Vagina (tissue), 2 donors: ENCODE results near the gene NDUFAF5. TPM values are rescaled to one million over a fixed set of nuclear protein-coding genes. Genes with fewer than 3 reads are reported as not detected.
A peak's percentile ranks its signal among the peaks of the same experiment; 100 is the strongest.

Experiments used
- DNase-seq, 2 donors: peaks; one replicate each; pipeline ENCODE4 v3.0.0-alpha.2; 2017; ENCODE audit errors: extremely low spot score in 2 of 2
- H3K27ac ChIP-seq: fragments of 200-600 bp; sonication (generic); one replicate; pipeline ENCODE4 v1.5.1; 2019
- H3K27me3 ChIP-seq: fragments of 200-600 bp; sonication (generic); one replicate; pipeline ENCODE4 v1.5.1; 2019
- H3K36me3 ChIP-seq, 2 donors: fragments of 200-600 bp; sonication (generic); one replicate each; pipeline ENCODE4 v1.5.1; 2017 to 2019
- H3K4me1 ChIP-seq: fragments of 200-600 bp; sonication (generic); one replicate; pipeline ENCODE4 v1.5.1; 2019
- H3K4me3 ChIP-seq, 2 donors: fragments of 200-600 bp; sonication (generic); 1 replicate in 1 of 2; 2 replicates in 1 of 2; pipeline ENCODE4 v1.5.1; 2016 to 2019
- H3K9me3 ChIP-seq: fragments of 200-600 bp; sonication (generic); one replicate; pipeline ENCODE4 v1.5.1; 2019
- POLR2A ChIP-seq, 2 donors: fragments of 450-650 bp; IDR thresholded peaks; one replicate each; pipeline ENCODE4 v1.6.1; 2017; ENCODE audit warnings: antibody characterized with exemption in 2 of 2, mild to moderate bottlenecking in 2 of 2, moderate library complexity in 2 of 2
- POLR2AphosphoS5 ChIP-seq, 2 donors: sonication (generic); formaldehyde crosslinking; IDR thresholded peaks; one replicate each; pipeline ENCODE4 v1.9.0; 2017; ENCODE audit warnings: antibody characterized with exemption in 2 of 2, mild to moderate bottlenecking in 2 of 2, low read depth in 1 of 2; ENCODE audit not compliant: insufficient read depth in 1 of 2
- intact Hi-C: fragments of 100-400 bp; cut with DNase I; formaldehyde crosslinking; loops from one replicate; pipeline ENCODE4 v1.15.1; 2023
- total RNA-seq: library from RNA; depleted of rRNA; stranded (reverse); fragments of >200 nt; gene quantifications from one replicate; pipeline ENCODE4 v1.2.3, GENCODE V29; 2016
- TF ChIP-seq, protein P1 (sequence below), 3 experiments: fragments of 450-650 bp in 2 of 3; fragments of 200-600 bp in 1 of 3; sonication (generic) in 1 of 3; IDR thresholded peaks; one replicate each; pipeline ENCODE4 v1.5.1; 2017 to 2019; ENCODE audit warnings: antibody characterized with exemption in 3 of 3, mild to moderate bottlenecking in 2 of 3, moderate library complexity in 2 of 3

NDUFAF5 gene
- total RNA-seq, 1 donor from 2014 or later: 11.3 TPM

GRCh38 chr20:13794667-13795066, 9.8 kb downstream of the NDUFAF5 start:
- no peak overlapping the region for H3K27ac ChIP-seq
- no peak for DNase-seq
- H3K4me3 ChIP-seq: no peak overlapping the region
- no peaks in the 10 kb centered on the region for H3K27me3 ChIP-seq
- TF ChIP-seq, protein P1, sequence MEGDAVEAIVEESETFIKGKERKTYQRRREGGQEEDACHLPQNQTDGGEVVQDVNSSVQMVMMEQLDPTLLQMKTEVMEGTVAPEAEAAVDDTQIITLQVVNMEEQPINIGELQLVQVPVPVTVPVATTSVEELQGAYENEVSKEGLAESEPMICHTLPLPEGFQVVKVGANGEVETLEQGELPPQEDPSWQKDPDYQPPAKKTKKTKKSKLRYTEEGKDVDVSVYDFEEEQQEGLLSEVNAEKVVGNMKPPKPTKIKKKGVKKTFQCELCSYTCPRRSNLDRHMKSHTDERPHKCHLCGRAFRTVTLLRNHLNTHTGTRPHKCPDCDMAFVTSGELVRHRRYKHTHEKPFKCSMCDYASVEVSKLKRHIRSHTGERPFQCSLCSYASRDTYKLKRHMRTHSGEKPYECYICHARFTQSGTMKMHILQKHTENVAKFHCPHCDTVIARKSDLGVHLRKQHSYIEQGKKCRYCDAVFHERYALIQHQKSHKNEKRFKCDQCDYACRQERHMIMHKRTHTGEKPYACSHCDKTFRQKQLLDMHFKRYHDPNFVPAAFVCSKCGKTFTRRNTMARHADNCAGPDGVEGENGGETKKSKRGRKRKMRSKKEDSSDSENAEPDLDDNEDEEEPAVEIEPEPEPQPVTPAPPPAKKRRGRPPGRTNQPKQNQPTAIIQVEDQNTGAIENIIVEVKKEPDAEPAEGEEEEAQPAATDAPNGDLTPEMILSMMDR (IDR thresholded peaks at IDR 0.05): no peak
- TF ChIP-seq POLR2A (IDR thresholded peaks at IDR 0.05) (no peak), POLR2AphosphoS5 (IDR thresholded peaks at IDR 0.05; ENCODE audit: insufficient read depth in 1 of 2, low read depth in 1 of 2) (no peak)
- no peaks in the 10 kb centered on the region for H3K9me3 ChIP-seq
- H3K36me3 ChIP-seq: peaks cover 0 to 51% of the 10 kb centered on the region in 2 donors
- H3K4me1 ChIP-seq: peaks cover 4% of the 10 kb centered on the region
- intact Hi-C loops: no loop called here

- Histone ChIP-seq H3K36me3 (peaks cover 0 to 58% of the 10 kb centered on the region in 2 donors), H3K9me3 (no peaks in the 10 kb centered on the region), H3K4me3 (no peak overlapping the region), H3K4me1 (peaks cover 19% of the 10 kb centered on the region), H3K27ac (no peak overlapping the region), H3K27me3 (no peaks in the 10 kb centered on the region)
- DNase-seq: no peak
- intact Hi-C loops: no loop called here
- TF ChIP-seq, protein P1 (IDR thresholded peaks at IDR 0.05): no peak
- TF ChIP-seq POLR2A (IDR thresholded peaks at IDR 0.05): no peak
- no peak for TF ChIP-seq POLR2AphosphoS5 (IDR thresholded peaks at IDR 0.05; ENCODE audit: insufficient read depth in 1 of 2, low read depth in 1 of 2)
Measured at GRCh38 chr20:13799040-13799439, 14.2 kb downstream of the NDUFAF5 start.

- H3K27me3 ChIP-seq: no peaks in the 10 kb centered on the region
- no peak for DNase-seq
- H3K27ac ChIP-seq: no peak overlapping the region
- intact Hi-C loops: no loop called here
- H3K9me3 ChIP-seq: no peaks in the 10 kb centered on the region
- TF ChIP-seq, protein P1 (IDR thresholded peaks at IDR 0.05): no peak
- TF ChIP-seq POLR2A (IDR thresholded peaks at IDR 0.05) (no peak), POLR2AphosphoS5 (IDR thresholded peaks at IDR 0.05; ENCODE audit: insufficient read depth in 1 of 2, low read depth in 1 of 2) (no peak)
- H3K4me3 ChIP-seq: no peak overlapping the region
- H3K4me1 ChIP-seq: peaks cover 19% of the 10 kb centered on the region
- peaks cover 0 to 56% of the 10 kb centered on the region in 2 donors for H3K36me3 ChIP-seq
Measured at GRCh38 chr20:13799974-13800373, 15.1 kb downstream of the NDUFAF5 start.

- peaks cover 19% of the 10 kb centered on the region for H3K4me1 ChIP-seq
- no peaks in the 10 kb centered on the region for H3K9me3 ChIP-seq
- peaks cover 0 to 48% of the 10 kb centered on the region in 2 donors for H3K36me3 ChIP-seq
- H3K27ac ChIP-seq: no peak overlapping the region
- no peaks in the 10 kb centered on the region for H3K27me3 ChIP-seq
- intact Hi-C loops: no loop called here
- no peak overlapping the region for H3K4me3 ChIP-seq
- TF ChIP-seq POLR2A (IDR thresholded peaks at IDR 0.05) (no peak), POLR2AphosphoS5 (IDR thresholded peaks at IDR 0.05; ENCODE audit: insufficient read depth in 1 of 2, low read depth in 1 of 2) (peak in 1 of 2 donors; percentile 34)
- DNase-seq: peak in 1 of 2 donors; percentile 91
Measured at GRCh38 chr20:13800728-13801134, 15.9 kb downstream of the NDUFAF5 start.

DNA sequence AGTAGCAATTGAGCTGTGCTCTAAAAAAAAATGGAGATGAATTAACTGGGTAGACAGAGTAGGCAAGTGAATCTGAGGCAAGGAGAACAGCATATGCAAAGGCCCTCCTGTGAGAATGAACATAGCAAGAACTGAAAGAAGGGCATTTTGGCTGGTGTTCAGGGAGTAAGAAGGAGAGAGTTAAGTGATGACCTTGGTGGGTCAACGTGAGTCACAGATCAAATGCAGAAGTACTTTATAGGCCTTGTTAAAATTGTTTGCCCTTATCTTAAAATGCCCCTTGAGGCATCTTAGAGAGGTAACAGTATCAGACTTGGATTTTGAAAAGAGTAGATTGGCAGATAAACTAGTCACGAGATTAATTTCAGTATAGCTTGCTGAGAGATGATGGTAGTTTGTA, 24.5 kb downstream of the NDUFAF5 start:
- H3K4me1 ChIP-seq: no peaks in the 10 kb centered on the region
- no peak for DNase-seq
- no peaks in the 10 kb centered on the region for H3K27me3 ChIP-seq
- no peak overlapping the region for H3K27ac ChIP-seq
- H3K9me3 ChIP-seq: no peaks in the 10 kb centered on the region
- peaks cover 0 to 39% of the 10 kb centered on the region in 2 donors for H3K36me3 ChIP-seq
- intact Hi-C loops: no loop called here
- H3K4me3 ChIP-seq: no peak overlapping the region
- TF ChIP-seq POLR2AphosphoS5 (IDR thresholded peaks at IDR 0.05; ENCODE audit: insufficient read depth in 1 of 2, low read depth in 1 of 2) (no peak), POLR2A (IDR thresholded peaks at IDR 0.05) (no peak)
- TF ChIP-seq, protein P1 (IDR thresholded peaks at IDR 0.05): no peak
